GM12891 (cell line): ENCODE results near the gene SORBS1.

Experiments
- DNase-seq: peaks from one replicate; pipeline ENCODE4 v3.0.0; 2011; ENCODE audit warnings: low spot score; ENCODE audit not compliant: insufficient read length
- FAIRE-seq: peaks from 2 replicates; lab custom pipeline; 2011; peaks lifted over from hg19 to GRCh38; lab: Jason Lieb, UNC
- PAX5 ChIP-seq: IDR thresholded peaks from 2 replicates; pipeline ENCODE4 v1.6.1; 2011; ENCODE audit warnings: low read length, moderate library complexity, mild to moderate bottlenecking; ENCODE audit not compliant: insufficient read depth, severe bottlenecking
- POLR2A ChIP-seq: IDR thresholded peaks from 2 replicates; pipeline ENCODE4 v1.6.1; 2011; ENCODE audit warnings: low read depth, low read length, control low read depth
- POLR2AphosphoS5 ChIP-seq: IDR thresholded peaks from 2 replicates; pipeline ENCODE4 v1.6.1; 2011; ENCODE audit warnings: low read depth, low read length, control low read depth
- POU2F2 ChIP-seq: IDR thresholded peaks from 2 replicates; pipeline ENCODE4 v1.6.1; 2011; ENCODE audit warnings: low read depth, mild to moderate bottlenecking, control low read depth, low read length, moderate library complexity
- SPI1 ChIP-seq: IDR thresholded peaks from 2 replicates; pipeline ENCODE4 v1.6.1; 2011; ENCODE audit warnings: low read depth, low read length, control low read depth
- TAF1 ChIP-seq: IDR thresholded peaks from 2 replicates; pipeline ENCODE4 v1.6.1; 2011; ENCODE audit warnings: low read depth, low read length, control low read depth

SORBS1 gene

GRCh38 chr10:95567903-95568630 lies 6.9 kb upstream of the SORBS1 start:
- DNase-seq (no peak), FAIRE-seq (no peak)
- TF ChIP-seq POLR2A (no peak), TAF1 (no peak), POU2F2 (no peak), POLR2AphosphoS5 (no peak), PAX5 (no peak)

GRCh38 chr10:95566136-95566535 lies 5.0 kb upstream of the SORBS1 start:
- TF ChIP-seq PAX5 = no peak
- TF ChIP-seq TAF1 = no peak
- TF ChIP-seq POLR2A = no peak
- TF ChIP-seq POLR2AphosphoS5 = no peak
- no peak for TF ChIP-seq SPI1
- no peak for TF ChIP-seq POU2F2
- no peak for DNase-seq
- FAIRE-seq = no peak

- TF ChIP-seq SPI1 (no peak), POLR2AphosphoS5 (no peak), TAF1 (no peak), PAX5 (no peak), POU2F2 (no peak), POLR2A (no peak)
- DNase-seq = no peak
Measured at GRCh38 chr10:95565336-95565735, 4.2 kb upstream of the SORBS1 start.

GRCh38 chr10:95564291-95564690 lies 3.1 kb upstream of the SORBS1 start:
- FAIRE-seq (no peak), DNase-seq (no peak)
- no peak for TF ChIP-seq POLR2AphosphoS5
- no peak for TF ChIP-seq POU2F2
- no peak for TF ChIP-seq POLR2A
- TF ChIP-seq PAX5 = no peak

More at GRCh38 chr10:95565336-95565735, 4.2 kb upstream of the SORBS1 start:
- FAIRE-seq = no peak

- no peak for TF ChIP-seq POU2F2
- DNase-seq = no peak
- FAIRE-seq = no peak
Measured at GRCh38 chr10:95562341-95562965, 1.3 kb upstream of the SORBS1 start.

- DNase-seq (no peak), FAIRE-seq (no peak)
- TF ChIP-seq POLR2AphosphoS5 (no peak), TAF1 (no peak)
Measured at GRCh38 chr10:95561864-95562177, 650 bp upstream of the SORBS1 start.

GRCh38 chr10:95560278-95561176 lies 644 bp downstream of the SORBS1 start:
- DNase-seq (peak; percentile 60), FAIRE-seq (no peak)
- no peak for TF ChIP-seq PAX5
- TF ChIP-seq POLR2AphosphoS5 = no peak
- no peak for TF ChIP-seq POU2F2
- TF ChIP-seq POLR2A = no peak
- TF ChIP-seq SPI1 = no peak
- no peak for TF ChIP-seq TAF1

GRCh38 chr10:95559896-95560277 lies 1.3 kb downstream of the SORBS1 start:
- DNase-seq (no peak), FAIRE-seq (no peak)
- TF ChIP-seq PAX5 = no peak
- no peak for TF ChIP-seq POLR2AphosphoS5
- no peak for TF ChIP-seq TAF1
- no peak for TF ChIP-seq SPI1
- no peak for TF ChIP-seq POLR2A
- no peak for TF ChIP-seq POU2F2

- DNase-seq = no peak
- no peak for FAIRE-seq
- TF ChIP-seq PAX5 (no peak), POLR2A (no peak), SPI1 (no peak), TAF1 (no peak), POLR2AphosphoS5 (no peak), POU2F2 (no peak)
Measured at GRCh38 chr10:95559471-95559870, 1.7 kb downstream of the SORBS1 start.
